Measurements from ENCODE around the gene PIM3. TPM values are rescaled to one million over a fixed set of nuclear protein-coding genes. Genes with fewer than 3 reads are reported as not detected.

The PIM3 gene
- total RNA-seq, 4 donors from 2014 or later = 98.3 to 138 (median 119) TPM

GRCh38 chr22:49928555-49929210, 31.9 kb upstream of the PIM3 start:
- H3K36me3 ChIP-seq = peaks cover 0 to 38% (median 0%) of the 10 kb centered on the region in 3 donors
- peaks cover 0 to 47% (median 26%) of the 10 kb centered on the region in 4 donors for H3K4me1 ChIP-seq
- H3K27ac ChIP-seq = no peak overlapping the region
- H3K4me3 ChIP-seq = no peak overlapping the region
- no peak for DNase-seq (ENCODE audit: low spot score in 2 of 2)
- TF ChIP-seq CTCF (IDR thresholded peaks at IDR 0.05) (no peak), POLR2A (IDR thresholded peaks at IDR 0.05) (no peak), EP300 (IDR thresholded peaks at IDR 0.05) (no peak)
- H3K27me3 ChIP-seq = peaks cover 0 to 7% of the 10 kb centered on the region in 2 donors
- 41 to 60% methylated on average over 14 to 37 of the region's 38 CpGs for whole genome bisulfite sequencing, 2 donors
- H3K9me3 ChIP-seq = no peaks in the 10 kb centered on the region

GRCh38 chr22:49929211-49929979, 31.2 kb upstream of the PIM3 start:
- WGBS, 2 donors = 9% methylated on average over 10 to 12 of the region's 75 CpGs
- no peak for DNase-seq (ENCODE audit: low spot score in 2 of 2)
- Histone ChIP-seq H3K4me3 (peak overlapping the region in 1 of 4 donors; percentile 27), H3K9me3 (no peaks in the 10 kb centered on the region), H3K27me3 (peaks cover 0 to 7% of the 10 kb centered on the region in 2 donors), H3K36me3 (peaks cover 0 to 30% (median 0%) of the 10 kb centered on the region in 3 donors), H3K4me1 (peaks cover 0 to 54% (median 34%) of the 10 kb centered on the region in 4 donors), H3K27ac (peak overlapping the region in 2 of 4 donors; percentile 47 to 98)
- TF ChIP-seq CTCF (IDR thresholded peaks at IDR 0.05) (peak; percentile 88 to 99 (median 98)), POLR2A (IDR thresholded peaks at IDR 0.05) (no peak), EP300 (IDR thresholded peaks at IDR 0.05) (no peak)

GRCh38 chr22:49929994-49930575, 30.5 kb upstream of the PIM3 start:
- no peak for DNase-seq (ENCODE audit: low spot score in 2 of 2)
- TF ChIP-seq POLR2A (IDR thresholded peaks at IDR 0.05) (no peak), EP300 (IDR thresholded peaks at IDR 0.05) (no peak), CTCF (IDR thresholded peaks at IDR 0.05) (no peak)
- Histone ChIP-seq H3K36me3 (peaks cover 0 to 23% (median 0%) of the 10 kb centered on the region in 3 donors), H3K27ac (peak overlapping the region in 3 of 4 donors; percentile 34 to 98 (median 47)), H3K9me3 (no peaks in the 10 kb centered on the region), H3K4me3 (no peak overlapping the region), H3K4me1 (peaks cover 0 to 61% (median 40%) of the 10 kb centered on the region in 4 donors), H3K27me3 (peaks cover 0 to 7% of the 10 kb centered on the region in 2 donors)
- WGBS, 2 donors = 48 to 67% methylated on average over 12 of the region's 21 CpGs

GRCh38 chr22:49930596-49931412, 29.8 kb upstream of the PIM3 start:
- peaks cover 0 to 63% (median 41%) of the 10 kb centered on the region in 4 donors for H3K4me1 ChIP-seq
- no peak for TF ChIP-seq POLR2A (IDR thresholded peaks at IDR 0.05)
- peak in 1 of 2 donors; percentile 82 for TF ChIP-seq EP300 (IDR thresholded peaks at IDR 0.05)
- TF ChIP-seq CTCF (IDR thresholded peaks at IDR 0.05) = peak; percentile 48 to 74 (median 66)
- peak overlapping the region; percentile 22 to 98 (median 66) for H3K27ac ChIP-seq
- DNase-seq (ENCODE audit: low spot score in 2 of 2) = peak; percentile 61 to 72
- no peaks in the 10 kb centered on the region for H3K9me3 ChIP-seq
- H3K27me3 ChIP-seq = peaks cover 0 to 7% of the 10 kb centered on the region in 2 donors
- 62 to 68% methylated on average over 12 to 13 of the region's 14 CpGs for WGBS, 2 donors
- H3K4me3 ChIP-seq = no peak overlapping the region
- H3K36me3 ChIP-seq = peaks cover 0 to 16% (median 0%) of the 10 kb centered on the region in 3 donors
